Endothelial cell of umbilical vein (primary cell): Measurements from ENCODE around the gene FMN2. TPM values are rescaled to one million over a fixed set of nuclear protein-coding genes. Genes with fewer than 3 reads are reported as not detected.

Experiments
- BruUV-seq: library from RNA; stranded (reverse); fragments of 400-500 nt; replicated peaks from 2 replicates; lab custom pipeline; 2021; lab: Mats Ljungman, UMichigan
- CTCF ChIA-PET: fragments of 300-600, 350-600 bp; sonication (Branson Sonifier 250); formaldehyde crosslinking; loops from one replicate; lab custom pipeline; 2021; ENCODE audit warnings: antibody characterized with exemption, inconsistent platforms; lab: Charles Lee
- POLR2A ChIA-PET: fragments of 300-600, 350-600 bp; sonication (Branson Sonifier 250); formaldehyde crosslinking; loops from one replicate; lab custom pipeline; 2021; ENCODE audit warnings: antibody characterized with exemption, inconsistent platforms; lab: Charles Lee
- DNase-seq: peaks from one replicate; pipeline ENCODE4 v3.0.0-alpha.2; 2011; ENCODE audit warnings: low read depth, low spot score
- FAIRE-seq: peaks from 2 replicates; lab custom pipeline; 2011; peaks lifted over from hg19 to GRCh38; lab: Jason Lieb, UNC
- H2AFZ ChIP-seq: 2 replicates; pipeline ENCODE4 v1.6.0; 2012; ENCODE audit warnings: low read depth, low read length, control low read depth, inconsistent platforms
- H3K27ac ChIP-seq: 2 replicates; pipeline ENCODE4 v1.5.1; 2011; ENCODE audit warnings: low read depth, mild to moderate bottlenecking, control low read depth, low read length, moderate library complexity; ENCODE audit not compliant: insufficient read depth
- H3K27me3 ChIP-seq, 2 experiments: 2 replicates each; pipeline versions ENCODE4 v1.6.0 to v1.6.1; 2011; ENCODE audit warnings: low read length in 2 of 2, mixed read lengths in 1 of 2; ENCODE audit not compliant: control insufficient read depth in 2 of 2, insufficient read depth in 2 of 2
- H3K36me3 ChIP-seq, 2 experiments: 2 replicates in 1 of 2; 3 replicates in 1 of 2; pipeline ENCODE4 v1.5.1; 2011; ENCODE audit warnings: low read length in 2 of 2, mild to moderate bottlenecking in 1 of 2, moderate library complexity in 1 of 2; ENCODE audit not compliant: control insufficient read depth in 2 of 2, insufficient read depth in 2 of 2; ENCODE audit errors: extremely low read depth in 1 of 2
- H3K4me1 ChIP-seq: 3 replicates; pipeline ENCODE4 v1.5.1; 2011; ENCODE audit warnings: mild to moderate bottlenecking, low read length; ENCODE audit not compliant: control insufficient read depth, insufficient read depth; ENCODE audit errors: extremely low read depth
- H3K4me2 ChIP-seq: 2 replicates; pipeline ENCODE4 v1.6.1; 2011; ENCODE audit warnings: low read length, control low read depth, mixed read lengths; ENCODE audit not compliant: insufficient read depth
- H3K4me3 ChIP-seq, 3 experiments: fragments of 200-600 bp in 1 of 3; sonication (generic), shearing (Covaris generic) in 1 of 3; replicated peaks in 1 of 3; 2 replicates each; pipeline ENCODE4 v1.5.1; 2011 to 2016; ENCODE audit warnings: control low read depth in 3 of 3, low read length in 3 of 3, mild to moderate bottlenecking in 2 of 3, inconsistent platforms in 1 of 3, low read depth in 1 of 3, moderate library complexity in 1 of 3; ENCODE audit not compliant: insufficient read depth in 1 of 3
- H3K79me2 ChIP-seq: 2 replicates; pipeline ENCODE4 v1.6.0; 2012; ENCODE audit warnings: low read length, inconsistent platforms; ENCODE audit not compliant: control insufficient read depth, insufficient read depth
- H3K9ac ChIP-seq: replicated peaks from 2 replicates; pipeline ENCODE3; 2011; ENCODE audit warnings: low read length, control low read depth; ENCODE audit not compliant: insufficient read depth; ENCODE audit errors: extremely low read depth
- H3K9me1 ChIP-seq: replicated peaks from 3 replicates; pipeline ENCODE4 v1.6.0; 2011; ENCODE audit warnings: mild to moderate bottlenecking, low read length; ENCODE audit not compliant: control insufficient read depth, insufficient read depth; ENCODE audit errors: extremely low read depth
- H3K9me3 ChIP-seq: replicated peaks from 2 replicates; pipeline ENCODE4 v1.5.1; 2012; ENCODE audit warnings: low read length, inconsistent platforms; ENCODE audit not compliant: control insufficient read depth, insufficient read depth
- H4K20me1 ChIP-seq: replicated peaks from 2 replicates; pipeline ENCODE3; 2011; ENCODE audit warnings: mild to moderate bottlenecking, low read length; ENCODE audit not compliant: control insufficient read depth, insufficient read depth; ENCODE audit errors: extremely low read depth
- CTCF ChIP-seq, 2 donors: IDR thresholded peaks; 1 replicate in 1 of 2; 2 replicates in 1 of 2; pipeline ENCODE4 v1.5.1; 2011; ENCODE audit warnings: low read length in 2 of 2, mild to moderate bottlenecking in 2 of 2, moderate library complexity in 2 of 2, control low read depth in 1 of 2, inconsistent platforms in 1 of 2, low read depth in 1 of 2; ENCODE audit not compliant: insufficient read depth in 1 of 2; ENCODE audit errors: extremely low read depth in 1 of 2
- EZH2 ChIP-seq: IDR thresholded peaks from 2 replicates; pipeline ENCODE4 v1.6.1; 2012; ENCODE audit warnings: borderline replicate concordance, low read depth, mild to moderate bottlenecking, moderate library complexity, low read length, inconsistent platforms; ENCODE audit not compliant: severe bottlenecking
- FOS ChIP-seq: IDR thresholded peaks from 2 replicates; pipeline ENCODE4 v1.6.1; 2011; ENCODE audit warnings: mild to moderate bottlenecking, low read length, moderate library complexity, borderline replicate concordance; ENCODE audit not compliant: insufficient read depth
- GATA2 ChIP-seq: IDR thresholded peaks from 2 replicates; pipeline ENCODE4 v1.7.0; 2011; ENCODE audit warnings: low read depth, mild to moderate bottlenecking, moderate library complexity, mixed read lengths, low read length; ENCODE audit not compliant: insufficient read length, insufficient read depth
- JUN ChIP-seq: IDR thresholded peaks from 2 replicates; pipeline ENCODE4 v1.6.1; 2011; ENCODE audit warnings: borderline replicate concordance, low read depth; ENCODE audit not compliant: insufficient read length, insufficient read depth
- MAX ChIP-seq: IDR thresholded peaks from 2 replicates; pipeline ENCODE4 v1.6.1; 2011; ENCODE audit not compliant: insufficient read depth, insufficient read length
- MYC ChIP-seq: IDR thresholded peaks from one replicate; pipeline ENCODE4 v1.6.1; 2011; ENCODE audit warnings: mild to moderate bottlenecking, low read depth, low read length
- POLR2A ChIP-seq: IDR thresholded peaks from 2 replicates; pipeline ENCODE4 v1.6.1; 2012; ENCODE audit warnings: low read depth, mild to moderate bottlenecking, control low read depth, low read length
- POLR2AphosphoS5 ChIP-seq: IDR thresholded peaks from 2 replicates; pipeline ENCODE4 v1.6.1; 2012; ENCODE audit warnings: low read depth, mild to moderate bottlenecking, control low read depth, low read length, moderate library complexity; ENCODE audit not compliant: insufficient read depth
- dilution Hi-C: fragments of 300-500 bp; cut with MboI; formaldehyde crosslinking; loops from one replicate; pipeline ENCODE4 v1.15.0; 2019; ENCODE audit warnings: low sequenced_read_pairs; ENCODE audit not compliant: extremely low pct_ligation_motif_present
- intact Hi-C: fragments of 100-400 bp; cut with micrococcal nuclease; formaldehyde crosslinking; loops from one replicate; pipeline ENCODE4 v1.10.0; 2022
- polyA plus RNA-seq, 4 experiments: library from polyadenylated mRNA; depleted of rRNA in 3 of 4; stranded (reverse) in 3 of 4; unstranded in 1 of 4; fragments of >200 nt; gene quantifications; 2 replicates each; pipeline versions ENCODE4 v1.2.1 to v1.2.3, GENCODE V29; 2011 to 2012; ENCODE audit warnings: missing spikeins in 1 of 4
- total RNA-seq: library from RNA; stranded (reverse); gene quantifications from 2 replicates; pipeline ENCODE4 v1.2.3, GENCODE V29; 2021

FMN2 gene
- total and polyA plus RNA-seq, 2 donors (not counting 3 experiments of a cell fraction or from before 2014, with no cell fraction given), result not detected

- Histone ChIP-seq H3K4me1 (no peaks in the 10 kb centered on the region), H3K27me3 (no peaks in the 10 kb centered on the region), H3K4me3 (no peak overlapping the region), H3K36me3 (no peaks in the 10 kb centered on the region), H3K9me3 (no peaks in the 10 kb centered on the region), H4K20me1 (no peaks in the 10 kb centered on the region), H3K9me1 (no peaks in the 10 kb centered on the region), H3K27ac (no peak overlapping the region), H3K4me2 (no peak overlapping the region), H3K9ac (no peak overlapping the region), H3K79me2 (no peaks in the 10 kb centered on the region), H2AFZ (no peak overlapping the region)
- no peak for DNase-seq
- FAIRE-seq, result no peak
- dilution Hi-C loops (no loop called here), intact Hi-C loops (no loop called here)
- TF ChIP-seq POLR2A (no peak), FOS (no peak), EZH2 (no peak), MAX (no peak), MYC (no peak), GATA2 (no peak), JUN (no peak), CTCF (IDR thresholded peaks at IDR 0.05; ENCODE audit: extremely low read depth in 1 of 2, insufficient read depth in 1 of 2, low read depth in 1 of 2, low read length in 2 of 2) (no peak), POLR2AphosphoS5 (no peak)
- ChIA-PET CTCF (no interaction called here), POLR2A (no interaction called here)
- BruUV-seq, result no TSS peak
Measured at GRCh38 chr1:240198376-240198775, 106.7 kb downstream of the FMN2 start.
